HepG2 (cell line): ENCODE results near the gene TNNT3. TPM values are rescaled to one million over a fixed set of nuclear protein-coding genes. Genes with fewer than 3 reads are reported as not detected.
A peak's percentile ranks its signal among the peaks of the same experiment; 100 is the strongest.

Experiments
- ATAD3A ChIP-seq: sonication (generic); formaldehyde crosslinking; IDR thresholded peaks from 2 replicates; pipeline ENCODE4 v1.4.0; 2020; ENCODE audit warnings: missing genetic modification reagents
- CAMTA2 ChIP-seq: sonication (generic); formaldehyde crosslinking; IDR thresholded peaks from 2 replicates; pipeline ENCODE4 v1.4.0; 2020; ENCODE audit warnings: mild to moderate bottlenecking, missing genetic modification reagents, borderline replicate concordance
- MZF1 ChIP-seq: sonication (generic); formaldehyde crosslinking; IDR thresholded peaks from 2 replicates; pipeline ENCODE4 v1.8.1; 2023; ENCODE audit warnings: mild to moderate bottlenecking, missing genetic modification reagents, borderline replicate concordance
- NBN ChIP-seq: fragments of 450-650 bp; conservative IDR thresholded peaks from 2 replicates; pipeline ENCODE4 v1.6.1; 2017
- NR2F1 ChIP-seq, 2 experiments: fragments of 450-650 bp in 1 of 2; formaldehyde crosslinking in 1 of 2; IDR thresholded peaks; 2 replicates each; pipeline versions ENCODE4 v1.5.0 to v1.6.1; 2016 to 2020; ENCODE audit warnings: mild to moderate bottlenecking in 1 of 2, missing compliant biosample characterization in 1 of 2, missing genetic modification reagents in 1 of 2, moderate library complexity in 1 of 2
- RFXANK ChIP-seq: IDR thresholded peaks from 2 replicates; pipeline ENCODE4 v1.6.1; 2016
- SIN3A ChIP-seq: IDR thresholded peaks from 2 replicates; pipeline ENCODE4 v1.6.1; 2011; ENCODE audit warnings: low read depth, mild to moderate bottlenecking, control low read depth, low read length, borderline replicate concordance
- ZFX ChIP-seq: sonication (generic); formaldehyde crosslinking; IDR thresholded peaks from 2 replicates; pipeline ENCODE4 v1.4.0; 2020; ENCODE audit warnings: mild to moderate bottlenecking, low read depth, missing genetic modification reagents, moderate library complexity
- ZNF44 ChIP-seq: sonication (generic); formaldehyde crosslinking; IDR thresholded peaks from 2 replicates; pipeline ENCODE4 v1.5.1; 2020; ENCODE audit warnings: mild to moderate bottlenecking, missing genetic modification reagents
- ZNF446 ChIP-seq: sonication (generic); formaldehyde crosslinking; IDR thresholded peaks from 2 replicates; pipeline ENCODE4 v1.5.0; 2020; ENCODE audit warnings: mild to moderate bottlenecking, missing genetic modification reagents
- ZNF766 ChIP-seq: sonication (generic); formaldehyde crosslinking; IDR thresholded peaks from 2 replicates; pipeline ENCODE4 v1.5.0; 2020; ENCODE audit warnings: missing genetic modification reagents, borderline replicate concordance
- polyA plus RNA-seq, 8 experiments: library from polyadenylated mRNA; depleted of rRNA in 3 of 8; stranded (reverse) in 7 of 8; unstranded in 1 of 8; fragments of >200 nt; fragmentation: Illumina TruSeq in 4 of 8; extraction: Trizol in 4 of 8; gene quantifications; 2 replicates each; pipeline versions ENCODE4 v1.2.1 to v1.2.3, GENCODE V29; 2011 to 2016; ENCODE audit warnings: low read depth in 4 of 8, missing spikeins in 1 of 8, mixed read lengths in 1 of 8; ENCODE audit not compliant: insufficient read depth in 1 of 8
- total RNA-seq, 5 experiments: library from RNA; depleted of rRNA; stranded (reverse); fragments of >200 nt; fragmentation: Illumina TruSeq; extraction: Trizol; gene quantifications; 2 replicates each; pipeline ENCODE4 v1.2.3, GENCODE V29; 2016; ENCODE audit warnings: low read depth in 1 of 5
- TF ChIP-seq, protein P1 (sequence below): sonication (generic); formaldehyde crosslinking; IDR thresholded peaks from 2 replicates; pipeline ENCODE4 v1.5.0; 2020; ENCODE audit warnings: mild to moderate bottlenecking, missing genetic modification reagents, moderate library complexity
- TF ChIP-seq, protein P2 (sequence below): sonication (generic); formaldehyde crosslinking; IDR thresholded peaks from 2 replicates; pipeline ENCODE4 v1.4.0; 2020; ENCODE audit warnings: missing genetic modification reagents, mild to moderate bottlenecking, borderline replicate concordance

The TNNT3 gene
- total and polyA plus RNA-seq, 2 of the 13 experiments (the other 11 are each of a cell fraction or from before 2014, with no cell fraction given), result not detected

DNA sequence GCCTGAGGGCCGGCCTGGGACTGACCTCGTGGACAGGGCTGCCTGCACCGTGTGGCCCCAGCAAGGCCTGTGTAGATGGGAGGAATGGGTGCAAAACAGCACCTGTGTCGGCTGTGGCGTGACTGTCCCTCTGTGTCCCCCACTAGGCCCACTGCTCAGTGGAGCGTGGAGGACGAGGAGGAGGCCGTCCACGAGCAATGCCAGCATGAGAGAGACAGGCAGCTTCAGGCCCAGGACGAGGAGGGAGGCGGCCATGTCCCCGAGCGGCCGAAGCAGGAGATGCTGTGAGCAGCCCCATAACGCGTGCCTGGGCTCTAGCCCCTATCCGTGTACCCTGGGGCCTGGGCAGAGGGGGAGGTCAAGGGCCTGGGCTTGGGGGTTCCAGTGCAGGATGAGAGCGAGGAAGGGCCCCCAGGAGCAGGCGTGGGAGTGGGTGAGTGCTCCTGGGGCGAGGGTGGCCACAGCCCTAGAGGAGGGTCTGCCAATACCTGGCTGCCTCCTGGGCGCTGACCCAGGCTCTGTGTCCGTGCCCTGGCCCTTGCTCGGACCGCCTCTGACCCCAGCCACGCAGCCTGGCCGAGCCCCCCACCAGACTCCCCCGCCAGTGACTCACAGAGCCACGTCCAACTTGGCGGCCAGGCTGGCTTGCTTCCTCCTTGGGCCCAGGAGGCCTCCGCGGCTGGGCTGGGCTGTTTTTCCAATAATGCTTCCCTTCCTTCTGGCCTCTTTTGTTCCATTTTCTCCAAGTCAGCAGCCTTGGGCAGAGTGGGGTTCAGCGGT, 39.4 kb upstream of the TNNT3 start (continued):
- TF ChIP-seq ZNF446 (peak; percentile 57; the same call in 1 of the 2 replicates), RFXANK (CRISPR knock-in tag) (no peak), ATAD3A (CRISPR knock-in tag) (no peak), ZFX (CRISPR knock-in tag) (peak; percentile 64), ZNF44 (CRISPR knock-in tag) (no peak), CAMTA2 (no peak), SIN3A (no peak), NR2F1 (CRISPR knock-in tag; IDR thresholded peaks at IDR 0.05) (no peak), ZNF766 (no peak), NBN (no peak), MZF1 (no peak)
- TF ChIP-seq, protein P1, sequence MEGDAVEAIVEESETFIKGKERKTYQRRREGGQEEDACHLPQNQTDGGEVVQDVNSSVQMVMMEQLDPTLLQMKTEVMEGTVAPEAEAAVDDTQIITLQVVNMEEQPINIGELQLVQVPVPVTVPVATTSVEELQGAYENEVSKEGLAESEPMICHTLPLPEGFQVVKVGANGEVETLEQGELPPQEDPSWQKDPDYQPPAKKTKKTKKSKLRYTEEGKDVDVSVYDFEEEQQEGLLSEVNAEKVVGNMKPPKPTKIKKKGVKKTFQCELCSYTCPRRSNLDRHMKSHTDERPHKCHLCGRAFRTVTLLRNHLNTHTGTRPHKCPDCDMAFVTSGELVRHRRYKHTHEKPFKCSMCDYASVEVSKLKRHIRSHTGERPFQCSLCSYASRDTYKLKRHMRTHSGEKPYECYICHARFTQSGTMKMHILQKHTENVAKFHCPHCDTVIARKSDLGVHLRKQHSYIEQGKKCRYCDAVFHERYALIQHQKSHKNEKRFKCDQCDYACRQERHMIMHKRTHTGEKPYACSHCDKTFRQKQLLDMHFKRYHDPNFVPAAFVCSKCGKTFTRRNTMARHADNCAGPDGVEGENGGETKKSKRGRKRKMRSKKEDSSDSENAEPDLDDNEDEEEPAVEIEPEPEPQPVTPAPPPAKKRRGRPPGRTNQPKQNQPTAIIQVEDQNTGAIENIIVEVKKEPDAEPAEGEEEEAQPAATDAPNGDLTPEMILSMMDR, result no peak
- TF ChIP-seq, protein P2, sequence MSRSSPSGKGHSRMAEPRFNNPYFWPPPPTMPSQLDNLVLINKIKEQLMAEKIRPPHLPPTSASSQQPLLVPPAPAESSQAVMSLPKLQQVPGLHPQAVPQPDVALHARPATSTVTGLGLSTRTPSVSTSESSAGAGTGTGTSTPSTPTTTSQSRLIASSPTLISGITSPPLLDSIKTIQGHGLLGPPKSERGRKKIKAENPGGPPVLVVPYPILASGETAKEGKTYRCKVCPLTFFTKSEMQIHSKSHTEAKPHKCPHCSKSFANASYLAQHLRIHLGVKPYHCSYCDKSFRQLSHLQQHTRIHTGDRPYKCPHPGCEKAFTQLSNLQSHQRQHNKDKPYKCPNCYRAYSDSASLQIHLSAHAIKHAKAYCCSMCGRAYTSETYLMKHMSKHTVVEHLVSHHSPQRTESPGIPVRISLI (CRISPR knock-in tag), result no peak
